GM18505 (cell line): ENCODE data around the gene MACROD1.

Experiments
- ATAC-seq: cut with Tn5 transposase; IDR thresholded peaks from one replicate; pipeline ENCODE4 v1.9.1; 2021; ENCODE audit not compliant: unreplicated experiment
- POLR2A ChIP-seq: IDR thresholded peaks from 4 replicates; pipeline ENCODE4 v1.6.1; 2011; ENCODE audit warnings: borderline replicate concordance; ENCODE audit not compliant: insufficient read depth, insufficient read length; ENCODE audit errors: extremely low read depth

Gene MACROD1

DNA sequence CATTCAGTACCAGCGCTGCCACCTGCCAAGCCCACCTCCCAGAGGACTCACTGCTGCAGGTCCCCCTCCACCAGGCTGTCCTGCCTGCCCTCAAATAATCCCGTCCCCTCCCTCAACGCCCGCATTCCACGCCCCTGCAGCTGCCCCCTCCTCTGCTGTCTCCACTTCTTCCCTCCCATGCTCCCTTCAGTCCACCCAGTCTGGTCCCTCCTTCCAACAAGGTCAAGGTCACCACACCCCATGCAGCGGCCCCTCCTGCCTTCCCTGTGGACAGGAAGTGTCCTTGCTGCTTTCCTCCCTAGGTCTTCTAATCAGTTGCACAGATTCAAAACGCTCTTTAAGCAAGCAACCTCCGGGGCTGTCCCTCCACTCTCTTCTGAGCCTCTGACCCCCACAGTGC, 12.1 kb downstream of the MACROD1 start:
- ATAC-seq: no peak
- no peak for TF ChIP-seq POLR2A

DNA sequence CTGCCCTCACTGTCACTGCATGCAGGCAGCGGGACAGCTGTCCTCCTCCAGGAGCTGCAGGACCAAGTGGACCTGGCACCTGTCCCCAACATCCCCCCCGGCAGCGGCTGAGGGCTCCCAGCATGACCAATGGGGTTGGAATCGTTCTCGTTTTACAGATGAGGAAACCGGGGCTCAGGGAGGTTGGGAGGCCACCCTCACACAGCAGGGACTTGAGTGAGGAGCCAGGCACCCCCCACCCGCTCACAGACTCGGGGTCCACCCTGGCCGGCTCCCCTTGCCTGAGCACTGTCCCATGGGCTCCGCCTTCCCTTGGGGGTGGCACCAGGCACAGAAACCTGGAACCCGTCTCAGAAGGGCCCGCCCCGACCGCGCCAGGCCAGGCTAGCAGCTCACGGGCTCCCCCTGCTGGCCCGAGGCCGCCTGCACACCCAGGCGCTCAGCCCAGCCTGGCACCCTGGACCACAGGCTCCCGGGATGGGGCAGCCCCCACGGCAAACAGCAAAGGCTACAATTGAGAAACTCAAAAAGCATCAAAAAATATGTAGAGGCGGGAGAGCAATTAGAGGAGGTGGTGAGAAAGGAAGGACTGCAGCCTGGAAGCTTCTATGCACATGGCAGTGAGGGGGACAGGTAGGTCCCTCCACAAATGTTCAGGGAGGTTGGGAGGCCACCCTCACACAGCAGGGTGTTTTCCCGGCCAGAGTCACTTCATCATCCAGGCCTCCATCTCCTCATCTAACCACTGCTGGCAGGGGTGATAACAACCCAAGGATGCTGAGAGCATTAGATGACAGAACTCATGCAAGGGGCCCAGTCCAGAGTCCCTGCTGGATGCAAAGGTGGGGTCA, 12.8 kb downstream of the MACROD1 start:
- TF ChIP-seq POLR2A: no peak
- ATAC-seq: peak; percentile 62

DNA sequence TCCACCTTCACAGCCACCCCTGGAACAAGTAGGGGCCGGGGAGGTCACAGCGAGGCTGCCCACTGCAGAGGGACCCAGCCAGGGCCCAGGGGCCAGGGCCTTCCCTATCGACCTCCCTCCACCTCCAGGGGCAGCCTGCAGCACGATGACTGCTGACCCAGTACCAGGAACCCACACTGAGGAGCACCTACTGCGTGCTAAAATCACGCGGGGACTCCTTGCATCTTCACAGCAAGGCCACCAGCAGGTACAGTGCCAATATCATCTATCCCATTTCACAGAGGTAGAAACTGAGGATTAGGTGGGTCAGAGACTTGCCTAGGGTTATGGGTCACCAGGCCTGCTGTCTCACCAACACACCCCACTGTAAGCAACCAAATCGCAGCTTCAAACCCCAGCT, 14.6 kb downstream of the MACROD1 start:
- no peak for TF ChIP-seq POLR2A
- ATAC-seq: no peak

DNA sequence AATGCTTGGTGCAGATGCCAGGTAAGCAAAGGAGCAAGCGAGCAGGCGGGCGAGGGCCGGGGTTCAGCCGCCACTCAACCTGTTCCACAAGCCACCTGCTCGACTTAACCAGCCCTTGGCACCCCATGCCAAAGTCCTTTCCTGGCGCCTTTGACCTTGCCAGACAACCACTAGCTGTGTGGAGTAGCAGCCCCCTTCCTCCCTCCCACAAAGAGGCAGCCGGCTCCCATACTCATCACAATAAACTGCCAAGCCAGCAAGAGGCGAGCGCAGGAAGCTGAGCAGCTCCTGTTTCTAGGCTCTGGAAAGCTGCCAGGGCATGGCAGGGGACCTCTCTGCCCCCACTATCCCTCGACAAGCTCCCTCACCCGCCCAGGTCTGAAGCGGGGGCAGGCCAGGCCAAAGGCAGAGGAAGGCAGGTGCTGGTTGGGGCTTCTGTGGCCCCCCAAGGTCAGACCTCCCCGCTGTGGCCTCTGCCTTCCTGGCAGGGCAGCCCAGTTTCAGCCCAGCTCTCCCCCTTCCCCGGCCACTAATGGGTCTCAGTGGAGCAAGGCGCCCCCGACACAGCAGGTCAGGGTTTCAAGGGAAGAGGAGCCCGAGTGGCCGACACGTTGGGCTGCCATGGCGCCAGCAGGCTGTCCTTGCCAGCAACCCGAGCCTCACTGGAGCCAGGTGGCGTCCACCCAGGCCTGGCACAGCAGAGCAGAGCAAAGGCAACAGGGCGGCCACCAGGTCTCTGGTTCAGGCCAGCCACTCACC, 15.3 kb downstream of the MACROD1 start:
- no peak for TF ChIP-seq POLR2A
- no peak for ATAC-seq

DNA sequence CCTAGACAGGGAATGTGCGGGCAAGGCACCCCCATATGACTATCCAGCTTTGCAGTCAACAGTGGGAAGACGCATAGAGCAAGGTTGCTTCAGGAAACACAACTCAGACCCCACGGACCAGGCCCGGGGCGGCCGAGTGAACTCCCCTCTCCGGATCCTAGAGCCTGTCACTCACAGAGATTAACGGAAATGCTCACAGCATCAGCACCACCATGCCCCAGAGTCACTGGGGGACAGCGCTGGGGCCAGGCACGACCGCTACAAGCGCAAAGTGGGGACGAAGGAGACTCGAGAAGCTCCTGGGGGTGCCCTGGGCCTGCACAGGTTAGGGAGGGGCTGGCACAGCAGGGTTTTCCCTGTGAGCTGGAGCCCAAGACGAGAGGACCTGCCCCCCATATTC, 15.9 kb downstream of the MACROD1 start:
- no peak for TF ChIP-seq POLR2A
- ATAC-seq: no peak

DNA sequence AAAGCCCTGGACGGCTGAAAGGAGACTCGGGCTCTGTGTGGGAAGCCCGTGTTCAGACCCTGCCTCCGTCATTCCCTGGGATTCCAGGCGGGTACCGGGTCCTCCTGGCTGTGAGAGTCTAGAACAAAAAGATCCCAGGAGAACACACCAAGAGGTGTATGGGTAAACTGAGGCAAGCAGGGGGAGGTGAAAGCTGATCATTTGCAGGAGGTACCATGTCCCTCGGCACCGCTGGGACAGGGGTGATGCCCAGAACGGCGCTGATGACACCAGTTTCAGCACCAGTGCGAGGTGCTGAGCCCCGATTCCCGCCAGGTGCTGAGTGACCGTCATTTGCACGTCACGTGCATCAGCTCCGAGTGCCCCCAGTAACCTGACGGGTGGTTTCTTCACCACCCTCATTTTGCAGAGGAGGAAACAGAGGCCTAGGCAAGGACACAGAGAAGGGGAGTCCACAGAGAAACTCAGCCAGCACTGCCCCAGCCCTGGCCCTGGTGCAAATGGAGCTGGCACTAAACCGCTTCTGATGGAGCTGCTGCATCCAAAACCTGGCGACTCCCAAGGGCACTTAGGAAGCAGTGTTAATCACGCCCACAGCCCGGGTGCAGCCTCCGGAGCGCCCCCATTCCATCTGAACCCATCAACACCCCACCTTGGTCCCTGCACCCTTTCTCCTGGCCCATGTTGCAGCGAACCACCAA, 16.8 kb downstream of the MACROD1 start:
- ATAC-seq: no peak
- no peak for TF ChIP-seq POLR2A

DNA sequence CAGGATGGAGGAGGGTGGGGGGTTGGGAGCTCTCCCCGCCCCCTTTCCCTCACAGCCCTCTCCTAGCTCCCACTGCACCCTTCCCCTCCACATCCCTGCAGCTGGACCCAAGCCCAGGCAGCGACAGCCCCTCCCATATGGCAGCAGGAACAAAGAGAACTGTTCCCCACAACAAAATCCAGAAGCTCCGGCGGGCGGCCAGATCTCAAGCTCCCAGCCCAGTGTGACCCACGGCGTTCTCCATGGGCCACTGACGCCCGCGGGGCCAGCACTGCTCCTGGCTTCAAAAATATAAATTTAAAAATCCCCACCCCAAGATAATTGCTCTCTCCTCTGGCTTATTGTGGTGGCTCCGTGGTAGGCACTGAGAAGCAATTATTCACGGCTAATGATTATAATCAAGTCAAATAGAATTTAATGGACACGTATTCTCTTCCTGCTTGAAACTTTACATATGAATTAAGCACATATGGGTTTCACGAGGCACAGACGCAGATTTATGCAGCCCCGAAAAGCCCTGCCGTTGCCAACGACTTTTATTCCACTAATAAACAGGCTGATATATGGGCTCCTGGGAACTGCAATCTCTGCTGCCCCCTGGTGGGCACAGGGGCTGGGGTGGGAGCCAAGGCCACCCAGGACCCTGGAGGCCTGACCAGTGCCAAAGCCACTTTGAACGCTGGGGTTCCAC, 17.5 kb downstream of the MACROD1 start:
- TF ChIP-seq POLR2A: no peak
- ATAC-seq: no peak

DNA sequence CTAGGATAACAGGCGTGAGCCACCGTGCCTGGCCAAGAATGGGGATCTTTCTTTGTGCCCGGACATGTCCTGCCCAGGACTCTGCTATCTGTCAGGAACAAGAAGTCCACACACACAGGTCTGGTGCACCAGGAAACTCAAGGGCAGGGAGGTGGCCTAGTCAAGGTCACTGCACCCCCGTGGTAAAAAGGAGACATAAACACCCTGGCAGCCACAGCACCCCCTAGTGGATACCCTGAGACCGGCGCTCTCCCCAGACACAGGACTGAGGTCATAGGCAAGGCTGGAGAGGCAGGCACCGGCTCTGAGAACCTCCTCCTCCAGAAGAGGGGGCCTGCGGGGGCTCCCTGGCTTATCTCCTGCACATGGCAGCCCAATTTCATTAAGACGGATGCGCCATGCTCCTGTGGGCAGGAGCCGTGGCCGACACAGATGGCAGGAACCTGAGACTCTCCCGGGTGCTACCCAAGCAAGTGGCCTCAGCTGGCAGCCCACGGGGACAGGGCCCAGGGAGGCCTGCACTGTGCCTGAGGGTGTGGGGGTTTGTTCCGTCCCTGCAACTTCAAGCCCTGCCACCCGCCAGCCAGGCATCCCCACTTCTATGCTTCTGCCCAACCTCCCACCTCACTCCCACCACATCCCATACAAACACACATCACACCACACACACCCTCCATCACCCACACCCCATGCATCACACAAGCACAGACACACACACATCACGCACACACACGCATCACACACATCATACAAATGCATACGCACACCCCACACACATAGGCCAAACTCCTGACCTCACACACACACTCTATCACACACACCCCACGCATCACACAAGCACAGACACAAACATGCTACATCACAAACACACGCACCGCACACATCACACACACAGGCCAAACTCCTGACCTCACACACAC, 19.6 kb downstream of the MACROD1 start:
- no peak for ATAC-seq
- TF ChIP-seq POLR2A: no peak

DNA sequence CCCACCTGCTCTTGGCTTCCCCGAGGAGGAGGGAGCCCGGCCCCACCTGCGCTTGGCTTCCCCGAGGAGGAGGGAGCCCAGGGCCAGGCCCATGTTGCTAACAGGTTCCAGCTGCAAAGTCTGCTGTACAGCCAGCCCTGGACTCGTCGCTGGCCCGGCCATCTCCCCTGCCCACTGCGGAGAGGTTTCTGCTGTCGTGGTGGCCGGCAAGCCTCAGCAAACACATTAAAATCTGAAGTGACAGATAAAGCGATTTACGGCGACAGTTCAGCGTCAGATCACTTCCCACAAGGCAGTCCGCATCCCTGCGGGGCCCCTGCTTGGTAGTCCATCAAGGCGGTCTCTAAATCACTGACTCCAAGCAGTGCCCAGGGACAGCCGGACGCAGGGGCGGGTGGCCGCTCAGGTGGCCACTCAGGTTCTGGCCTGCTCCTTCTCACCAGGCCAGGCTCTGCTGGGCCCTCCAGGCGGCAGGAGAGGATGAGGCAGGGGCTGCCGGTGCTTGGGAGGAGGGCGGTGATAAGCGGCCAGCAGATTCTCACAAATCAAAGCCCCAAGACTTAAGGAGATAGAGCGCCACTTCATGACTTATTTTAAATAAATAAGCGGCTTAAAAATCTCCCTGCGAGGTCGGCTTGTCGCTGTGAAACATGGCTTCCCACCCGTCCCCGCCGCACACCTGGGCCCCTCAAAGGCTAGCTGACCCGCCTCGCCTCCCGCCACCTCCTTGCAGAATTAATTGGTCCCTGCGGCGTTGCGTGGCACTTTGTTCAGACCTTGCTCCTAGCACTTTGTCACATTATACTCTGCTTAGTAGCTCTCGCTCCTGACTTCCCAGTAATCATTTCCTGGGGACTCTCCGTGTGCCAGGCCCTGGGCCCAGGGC, 21.1 kb downstream of the MACROD1 start:
- ATAC-seq: no peak
- no peak for TF ChIP-seq POLR2A

DNA sequence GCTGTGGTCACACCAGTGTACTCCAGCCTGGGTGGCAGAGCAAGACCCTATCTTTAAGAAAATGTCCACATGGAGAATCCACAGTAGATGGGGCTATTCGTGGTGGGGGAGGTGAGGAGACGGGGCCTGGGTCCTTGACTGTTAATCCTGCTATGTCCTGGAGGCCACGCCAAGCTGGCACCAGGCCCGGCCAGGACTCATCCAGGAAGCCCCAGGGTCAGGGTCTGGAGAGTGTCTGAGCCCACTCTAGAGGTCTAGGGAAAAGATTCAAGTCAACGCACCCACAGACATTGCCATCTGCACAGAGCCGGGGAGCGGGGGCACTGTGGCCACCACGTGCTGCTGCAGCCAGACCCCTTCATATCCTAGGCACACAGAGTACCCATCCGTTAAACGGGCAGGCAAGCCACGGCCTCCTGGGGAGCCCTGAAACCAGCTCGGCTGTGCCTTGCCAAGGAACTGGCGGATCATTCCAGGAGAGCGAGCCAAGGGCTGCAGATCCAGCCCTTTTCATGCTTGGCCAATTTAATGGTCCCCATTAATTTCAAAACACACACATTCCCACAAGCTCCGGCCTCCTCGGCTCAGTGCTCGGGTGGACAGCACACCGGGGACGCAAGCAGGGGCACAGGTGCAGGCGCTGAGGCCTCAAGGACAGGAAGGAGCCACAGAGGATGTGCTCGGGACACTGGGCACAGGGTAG, 24.7 kb downstream of the MACROD1 start:
- TF ChIP-seq POLR2A: no peak
- ATAC-seq: no peak

DNA sequence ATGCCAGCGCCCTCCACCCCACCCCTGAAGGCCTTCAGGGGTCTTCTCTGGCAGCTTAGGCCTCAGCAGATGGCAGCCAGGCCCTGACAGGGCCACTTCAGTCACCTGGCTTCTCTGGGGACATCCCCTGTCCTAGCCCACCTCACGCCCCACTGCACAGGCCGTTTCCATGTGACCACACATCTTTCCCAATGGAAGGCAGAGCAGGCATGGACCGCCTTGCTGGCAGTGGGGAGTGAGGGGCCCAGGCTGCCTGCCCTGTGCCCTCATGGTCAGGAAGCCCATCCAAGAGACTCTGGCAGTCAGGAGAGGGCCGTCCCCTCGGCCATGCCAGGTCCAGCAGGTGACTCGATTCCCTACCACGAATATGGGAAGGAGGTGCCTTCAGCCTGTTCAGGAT, 25.8 kb downstream of the MACROD1 start:
- ATAC-seq: no peak
- TF ChIP-seq POLR2A: no peak
